Measurements from ENCODE around the gene NXF2.
"Not testable (repeated sequence)": the region's sequence is repeated elsewhere in the genome, so short reads cannot be mapped to it uniquely, and the experiment has no call there.

NXF2 gene

GRCh38 chrX:102246893-102247292, at the start of gene NXF2:
Gene NXF2, plus strand, starts transcription at chrX:102247167. Its CDS starts 59,912 bp downstream, at chrX:102307079.
- not testable (repeated sequence) for DNase-seq (ENCODE audit: low read depth)

- DNase-seq (ENCODE audit: low read depth): not testable (repeated sequence)
Observed at GRCh38 chrX:102207940-102208339, 39.0 kb upstream of the NXF2 start.

GRCh38 chrX:102214986-102215385, 32.0 kb upstream of the NXF2 start, which contains the start of gene TCP11X1:
Gene TCP11X1, plus strand, starts transcription at chrX:102215301.
- DNase-seq (ENCODE audit: low read depth): not testable (repeated sequence)

DNA sequence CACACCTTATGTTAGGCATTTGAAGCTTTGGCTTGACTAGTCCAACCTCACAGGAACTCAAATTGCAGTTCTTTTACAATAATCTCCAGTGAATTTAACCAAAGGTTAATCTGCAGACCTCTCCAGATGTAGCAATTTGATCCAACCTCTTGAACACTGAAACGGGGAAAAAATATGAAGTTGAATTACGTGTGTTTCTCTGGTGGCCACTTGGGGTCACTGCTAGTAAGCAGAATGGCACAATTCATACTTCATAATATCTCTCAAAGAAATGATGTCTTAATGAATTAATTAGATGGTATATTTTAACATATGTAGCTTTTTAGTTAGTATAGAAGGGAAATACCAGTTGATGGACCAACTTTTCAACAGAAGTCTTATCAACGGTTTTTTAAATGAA, 30.5 kb upstream of the NXF2 start:
- DNase-seq (ENCODE audit: low read depth): not testable (repeated sequence)

GRCh38 chrX:102235678-102236077, 11.3 kb upstream of the NXF2 start:
- DNase-seq (ENCODE audit: low read depth): not testable (repeated sequence)

- not testable (repeated sequence) for DNase-seq (ENCODE audit: low read depth)
Observed at GRCh38 chrX:102240265-102240664, 6.7 kb upstream of the NXF2 start.

GRCh38 chrX:102272231-102272630, 25.3 kb downstream of the NXF2 start:
- DNase-seq (ENCODE audit: low read depth): not testable (repeated sequence)

- no peak for DNase-seq (ENCODE audit: low read depth)
Observed at GRCh38 chrX:102338162-102338561, 91.2 kb downstream of the NXF2 start.

GRCh38 chrX:102339312-102340298, 92.6 kb downstream of the NXF2 start:
- DNase-seq (ENCODE audit: low read depth): no peak

DNA sequence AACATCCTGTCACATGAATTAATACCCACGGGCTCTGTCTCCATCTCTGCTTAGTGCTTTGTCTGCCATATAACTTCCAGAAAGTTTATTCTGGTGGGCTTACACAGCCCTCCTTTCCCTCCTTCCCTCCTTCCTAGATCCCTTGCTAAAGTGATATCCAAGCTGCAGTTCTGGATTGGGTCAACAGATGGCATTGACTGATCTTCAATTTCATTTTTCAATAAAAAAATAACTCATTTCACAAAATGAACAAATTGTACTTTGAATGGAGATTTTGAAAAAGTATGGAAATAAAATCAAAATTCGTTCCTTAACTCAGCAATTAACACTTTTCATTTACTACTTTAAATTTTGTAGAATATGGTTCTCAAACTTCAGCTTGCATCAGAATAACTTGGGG, 94.9 kb downstream of the NXF2 start:
- DNase-seq (ENCODE audit: low read depth): peak; percentile 9

DNA sequence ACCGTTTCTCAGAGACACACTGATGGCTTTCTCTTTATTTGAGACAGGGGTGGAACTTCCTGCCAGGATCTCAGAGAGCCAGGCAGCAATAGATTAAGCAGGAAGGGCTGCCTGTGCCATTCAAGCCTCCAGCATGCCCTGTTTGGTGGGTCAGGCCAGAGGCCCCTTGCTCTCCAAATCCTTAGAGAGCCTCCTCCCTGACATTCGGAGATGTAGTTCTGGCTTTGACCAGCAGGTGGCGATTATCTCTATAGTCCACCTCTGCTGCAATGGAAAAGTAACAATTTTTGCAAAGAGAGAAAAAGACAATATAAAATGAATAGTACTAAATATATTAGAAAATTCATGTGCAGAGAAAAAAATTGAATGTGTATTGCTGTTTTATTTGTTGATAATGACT, 98.9 kb downstream of the NXF2 start:
- peak; percentile 40 for DNase-seq (ENCODE audit: low read depth)
